Stimulated activated CD8-positive, alpha-beta memory T cell treated with anti-CD3 and anti-CD28 coated beads, Interleukin-15, amount 100 ng/mL, for 1 hour (primary cell): ENCODE measurements around the gene DLK1.

Experiments
- DNase-seq: peaks from one replicate; pipeline ENCODE4 v3.0.0-alpha.2; 2020; ENCODE audit warnings: low read depth

DLK1 gene

DNA sequence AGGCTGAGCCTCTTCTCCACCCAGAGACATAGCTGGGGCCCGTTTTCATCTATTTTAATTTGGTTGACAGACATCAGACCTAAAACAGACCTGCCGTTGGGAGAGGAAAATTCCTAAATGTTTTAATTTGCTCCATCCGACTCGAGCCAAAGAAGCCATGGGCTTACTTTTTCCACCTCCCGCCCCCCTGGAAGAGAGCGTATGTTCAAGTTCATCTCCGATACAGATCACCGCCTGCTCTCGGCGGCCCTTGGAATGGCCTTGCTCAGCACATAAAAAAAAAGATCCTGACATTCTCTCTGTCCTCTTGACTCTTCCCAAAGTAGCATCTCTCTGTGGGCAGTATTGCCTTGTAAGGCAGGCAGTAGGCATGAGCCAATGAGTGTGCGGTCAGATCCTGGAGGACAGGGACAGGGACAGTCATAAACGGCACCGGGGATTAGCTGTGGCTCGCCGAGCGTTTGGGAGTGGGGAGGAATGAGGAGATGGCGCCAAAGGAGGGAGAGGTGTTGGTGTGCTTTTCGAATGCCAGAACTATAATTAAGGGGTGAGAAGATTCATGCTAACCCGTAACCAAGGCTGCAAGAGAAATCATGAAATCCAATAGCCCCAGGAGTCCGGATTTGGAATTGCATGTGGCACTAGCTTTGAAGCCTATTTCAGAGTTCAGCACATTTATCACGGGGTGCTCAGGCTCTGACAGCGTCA is 51.3 kb downstream of the DLK1 start:
- no peak for DNase-seq

DNA sequence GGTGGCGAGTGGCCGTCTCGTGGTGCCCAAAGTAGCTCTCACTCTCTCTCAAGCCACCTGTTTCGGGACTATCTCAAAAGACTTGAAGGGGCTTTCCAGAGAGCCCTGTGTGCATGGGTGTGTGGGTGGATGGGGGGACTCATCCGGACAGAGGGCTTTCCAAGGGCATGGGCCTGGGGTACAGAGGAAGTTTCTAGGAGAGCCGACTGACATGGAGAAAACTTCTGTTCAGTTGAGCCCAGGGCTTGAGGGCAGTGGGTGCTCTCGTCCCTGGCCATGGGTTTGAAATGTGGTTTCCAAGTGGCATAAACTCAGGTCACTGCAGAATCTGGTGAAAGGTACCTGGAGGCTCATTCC is 51.8 kb downstream of the DLK1 start:
- DNase-seq = no peak

- DNase-seq = no peak
These were observed 52.4 kb downstream of the DLK1 start for GRCh38 chr14:100778951-100779690.

- DNase-seq = no peak
These were observed 53.0 kb downstream of the DLK1 start for GRCh38 chr14:100779691-100780080.

GRCh38 chr14:100780246-100780645 is 53.6 kb downstream of the DLK1 start:
- DNase-seq = no peak

DNA sequence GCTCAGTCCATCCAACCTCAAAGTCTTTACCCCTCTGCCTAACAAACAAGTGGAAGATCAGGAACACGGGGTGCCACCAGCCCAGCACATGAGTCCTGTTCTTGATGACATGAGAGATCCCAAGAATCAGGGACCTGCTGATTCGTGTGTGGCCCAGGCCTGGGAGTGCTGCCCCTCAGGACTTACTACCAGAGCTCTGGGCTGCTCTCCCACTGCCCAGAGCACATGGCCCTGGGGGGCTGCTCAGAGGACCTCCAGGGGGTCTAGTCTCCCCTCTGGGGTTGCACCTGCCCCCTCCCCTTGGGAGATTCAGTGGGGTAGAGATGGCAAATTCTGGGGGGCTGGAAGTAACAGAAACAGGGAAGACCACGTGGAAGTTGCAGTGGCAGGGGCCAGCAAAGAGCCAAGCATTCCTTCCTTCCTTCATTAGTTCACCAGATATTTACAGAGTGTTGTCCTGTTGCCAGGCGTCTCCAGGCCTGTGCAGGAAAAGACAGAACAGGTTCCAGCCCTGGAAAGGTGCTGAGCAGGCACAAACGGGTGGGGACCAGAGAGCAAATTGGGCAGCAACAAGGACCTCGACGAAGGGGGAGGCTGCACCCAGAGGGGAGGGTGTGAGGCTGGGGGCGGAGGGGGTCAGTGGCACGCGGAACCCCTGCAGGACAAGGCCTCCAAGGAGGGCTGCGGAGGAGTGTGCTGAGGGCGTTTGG is 54.1 kb downstream of the DLK1 start:
- no peak for DNase-seq

DNA sequence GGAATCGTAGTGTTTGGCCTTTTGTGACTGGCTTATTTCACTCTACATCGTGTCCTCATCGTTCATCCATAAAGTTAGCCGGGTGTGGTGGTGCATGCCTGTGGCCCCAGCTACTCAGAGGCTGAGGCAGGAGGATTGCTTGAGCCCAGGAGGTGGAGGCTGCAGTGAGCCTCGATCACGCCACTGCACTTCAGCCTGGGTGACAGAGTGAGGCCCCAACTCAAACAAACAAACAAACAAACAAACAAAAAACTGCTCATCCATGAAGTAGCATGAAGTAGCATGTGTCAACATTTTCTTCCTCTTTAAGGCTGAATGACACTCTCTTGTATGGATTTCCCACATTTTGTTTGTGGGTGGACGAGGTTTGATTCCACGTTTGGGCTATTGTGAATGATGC is 55.3 kb downstream of the DLK1 start:
- no peak for DNase-seq

DNA sequence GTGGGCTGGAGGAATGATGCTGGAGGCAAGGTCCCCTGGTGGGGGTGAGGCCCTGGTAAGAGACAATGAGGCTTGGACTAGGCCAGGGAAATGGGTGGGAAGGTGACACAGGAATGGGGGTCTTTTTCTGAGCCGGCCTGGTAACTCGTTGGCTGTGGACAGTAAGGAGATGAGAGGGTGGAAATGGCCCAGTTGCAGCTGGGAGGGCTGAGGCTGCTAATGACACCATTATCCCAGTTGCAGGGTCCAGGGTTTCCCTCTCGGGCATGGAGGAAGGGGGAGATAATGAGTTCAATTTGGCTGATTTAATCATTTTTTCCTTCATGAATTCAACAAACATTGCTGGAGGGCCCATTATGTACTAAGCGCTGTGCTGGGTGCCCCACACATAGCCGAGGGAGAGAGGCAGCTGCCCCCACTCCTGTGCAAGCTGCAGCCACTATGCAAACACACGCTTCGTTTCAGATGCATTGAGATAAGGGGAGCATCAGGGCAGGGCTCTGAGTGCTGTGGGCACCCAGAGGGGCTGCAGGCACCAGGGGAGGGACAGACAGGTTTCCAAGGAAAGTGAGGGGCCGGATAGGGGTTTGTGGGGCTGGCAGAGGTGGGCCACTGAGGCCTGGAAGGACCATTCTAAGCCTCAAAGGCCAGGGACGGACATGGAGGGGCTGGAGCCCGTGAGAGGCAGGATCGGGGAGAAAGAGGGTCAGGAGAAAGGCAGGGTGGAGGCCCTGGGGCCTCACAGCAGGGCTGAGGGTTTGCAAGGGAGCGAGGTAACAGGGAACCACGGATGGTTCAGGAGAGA is 56.0 kb downstream of the DLK1 start:
- no peak for DNase-seq

DNA sequence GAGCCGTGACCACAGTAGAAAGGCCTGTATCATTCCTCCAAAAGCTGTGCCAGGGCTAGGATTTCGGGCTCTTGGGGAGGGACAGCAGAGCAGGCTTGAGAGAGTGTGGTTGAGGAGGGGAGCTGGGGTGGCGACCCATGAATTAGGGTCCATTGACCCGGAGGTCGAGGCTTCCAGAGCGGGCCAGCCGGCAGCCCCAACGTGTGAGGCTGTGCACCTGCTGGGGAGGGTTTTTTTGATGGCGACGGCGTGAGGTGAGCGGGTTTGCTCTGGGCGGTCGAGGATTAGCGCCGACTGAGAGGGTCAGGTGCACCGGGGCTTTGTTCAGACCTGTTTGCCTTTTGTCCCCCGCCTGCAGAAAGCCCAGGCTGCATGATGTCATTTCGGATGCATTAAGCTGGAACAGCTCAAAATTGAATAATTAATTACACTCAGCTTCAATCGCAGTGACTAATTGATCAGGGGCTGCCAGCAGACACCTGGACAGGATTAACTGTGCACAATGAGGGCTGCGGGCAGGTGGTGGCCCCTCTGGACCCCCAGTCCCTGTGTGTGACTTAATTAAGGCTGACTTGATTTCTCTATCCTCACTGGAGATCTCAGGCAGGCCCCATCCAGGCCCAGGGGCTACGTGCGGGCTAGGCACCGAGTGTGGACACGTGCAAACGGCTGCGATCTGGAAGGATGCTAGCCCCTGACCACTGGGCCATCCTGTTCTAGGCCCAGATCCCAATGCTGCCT is 57.1 kb downstream of the DLK1 start:
- no peak for DNase-seq

- DNase-seq = no peak
These were observed 58.0 kb downstream of the DLK1 start for GRCh38 chr14:100784523-100785337.

- no peak for DNase-seq
These were observed 58.6 kb downstream of the DLK1 start for GRCh38 chr14:100785338-100785615.

GRCh38 chr14:100785626-100786025 is 58.9 kb downstream of the DLK1 start:
- DNase-seq = no peak

DNA sequence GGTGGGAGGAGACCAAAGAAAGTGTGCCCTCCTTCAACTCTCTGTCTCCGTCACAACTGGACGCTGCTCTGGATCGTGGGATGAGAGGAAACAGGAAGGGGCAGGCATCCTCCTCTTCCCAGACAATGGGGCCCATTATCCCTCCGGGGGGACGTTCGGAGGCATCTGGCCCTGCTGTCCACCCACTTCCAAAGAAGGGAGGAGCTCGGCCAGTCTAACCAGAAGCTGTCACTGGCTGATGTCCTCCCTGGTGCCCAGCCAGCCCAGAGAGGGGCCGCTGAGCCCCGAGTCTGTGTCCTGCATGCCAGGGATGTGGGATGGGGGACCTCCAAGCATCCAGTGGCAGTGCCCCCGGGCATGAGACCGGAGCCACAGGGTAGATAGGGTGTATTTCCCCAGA is 59.4 kb downstream of the DLK1 start:
- no peak for DNase-seq

GRCh38 chr14:100786576-100787219 is 60.0 kb downstream of the DLK1 start:
- DNase-seq = no peak

- DNase-seq = no peak
These were observed 61.0 kb downstream of the DLK1 start for GRCh38 chr14:100787659-100788058.
